ENCODE results near the gene PROSER2. TPM values are rescaled to one million over a fixed set of nuclear protein-coding genes. Genes with fewer than 3 reads are reported as not detected.
A peak's percentile ranks its signal among the peaks of the same experiment; 100 is the strongest.

The PROSER2 gene
- total and polyA plus RNA-seq, 9 of the 15 experiments (the other 6 are each of a cell fraction or from before 2014, with no cell fraction given): 0.62 to 14.8 (median 2.9) TPM

DNA sequence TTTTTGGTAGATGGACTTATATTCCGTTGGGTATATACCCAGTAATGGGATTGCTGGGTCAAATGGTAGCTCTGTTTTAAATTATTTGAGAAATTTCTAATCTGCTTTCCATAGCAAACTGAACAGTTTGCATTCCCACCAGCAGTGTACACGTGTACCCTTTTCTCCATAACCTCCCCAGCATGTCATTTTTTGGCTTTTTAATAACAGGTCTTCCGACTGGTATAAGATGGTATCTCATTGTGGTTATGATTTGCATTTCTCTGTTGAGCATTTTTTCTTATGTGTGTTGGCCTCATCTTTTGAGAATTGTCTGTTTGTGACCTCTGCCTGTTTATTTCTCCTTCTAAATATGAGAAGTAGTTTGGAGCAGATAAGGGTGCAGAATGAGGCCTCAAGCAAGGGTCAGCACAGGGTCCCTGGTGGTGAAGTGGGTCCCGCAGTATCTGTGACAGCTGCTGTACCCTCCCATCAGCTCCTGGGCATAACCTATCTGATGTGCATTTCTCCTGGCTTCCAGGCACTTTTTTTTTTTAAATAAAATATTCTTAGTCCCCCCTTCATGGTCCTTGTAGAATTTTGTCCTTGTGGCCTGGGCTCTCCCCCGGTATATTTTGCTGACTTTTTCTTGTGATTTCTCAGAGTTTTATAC, 73.5 kb downstream of the PROSER2 start (continued):
- no peak for TF ChIP-seq HEY1 (CRISPR knock-in tag; IDR thresholded peaks at IDR 0.05; ENCODE audit: borderline replicate concordance)
- TF ChIP-seq SUPT5H (IDR thresholded peaks at IDR 0.05): 0 out of 2 replicates have a peak, but pooled peaks have one; percentile 23
- no peak for TF ChIP-seq MYBL2 (IDR thresholded peaks at IDR 0.05; ENCODE audit: low read depth)
- TF ChIP-seq MYBL2 (CRISPR knock-in tag; IDR thresholded peaks at IDR 0.05; ENCODE audit: borderline replicate concordance): no peak
- 0 out of 2 replicates have a peak, but pooled peaks have one; percentile 11 for TF ChIP-seq NR2C1 (IDR thresholded peaks at IDR 0.05)
- TF ChIP-seq NR2C1 (tag; IDR thresholded peaks at IDR 0.05): no peak
- no peak for TF ChIP-seq KAT8 (IDR thresholded peaks at IDR 0.05; ENCODE audit: low read depth)
- no peak for TF ChIP-seq KHSRP (IDR thresholded peaks at IDR 0.05)
- TF ChIP-seq, protein P1, sequence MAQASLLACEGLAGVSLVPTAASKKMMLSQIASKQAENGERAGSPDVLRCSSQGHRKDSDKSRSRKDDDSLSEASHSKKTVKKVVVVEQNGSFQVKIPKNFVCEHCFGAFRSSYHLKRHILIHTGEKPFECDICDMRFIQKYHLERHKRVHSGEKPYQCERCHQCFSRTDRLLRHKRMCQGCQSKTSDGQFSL (CRISPR knock-in tag; IDR thresholded peaks at IDR 0.05): no peak
- TF ChIP-seq, protein P1 (tag; IDR thresholded peaks at IDR 0.05): no peak
- TF ChIP-seq ZNF212 (CRISPR knock-in tag; IDR thresholded peaks at IDR 0.05): no peak
- no peak for TF ChIP-seq TBP (optimal IDR thresholded peaks at IDR 0.05; ENCODE audit: low read depth, low read length)
- no peak for TF ChIP-seq CXXC5 (CRISPR knock-in tag; IDR thresholded peaks at IDR 0.05)
- peak; percentile 25; the same call in 1 of the 2 replicates for TF ChIP-seq TCF3 (CRISPR knock-in tag; IDR thresholded peaks at IDR 0.05)
- TF ChIP-seq, protein P2, sequence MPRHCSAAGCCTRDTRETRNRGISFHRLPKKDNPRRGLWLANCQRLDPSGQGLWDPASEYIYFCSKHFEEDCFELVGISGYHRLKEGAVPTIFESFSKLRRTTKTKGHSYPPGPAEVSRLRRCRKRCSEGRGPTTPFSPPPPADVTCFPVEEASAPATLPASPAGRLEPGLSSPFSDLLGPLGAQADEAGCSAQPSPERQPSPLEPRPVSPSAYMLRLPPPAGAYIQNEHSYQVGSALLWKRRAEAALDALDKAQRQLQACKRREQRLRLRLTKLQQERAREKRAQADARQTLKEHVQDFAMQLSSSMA (CRISPR knock-in tag; IDR thresholded peaks at IDR 0.05): no peak
- no peak for TF ChIP-seq EZH2 (IDR thresholded peaks at IDR 0.05; ENCODE audit: borderline replicate concordance, low read depth, low read length)
- TF ChIP-seq, protein P3, sequence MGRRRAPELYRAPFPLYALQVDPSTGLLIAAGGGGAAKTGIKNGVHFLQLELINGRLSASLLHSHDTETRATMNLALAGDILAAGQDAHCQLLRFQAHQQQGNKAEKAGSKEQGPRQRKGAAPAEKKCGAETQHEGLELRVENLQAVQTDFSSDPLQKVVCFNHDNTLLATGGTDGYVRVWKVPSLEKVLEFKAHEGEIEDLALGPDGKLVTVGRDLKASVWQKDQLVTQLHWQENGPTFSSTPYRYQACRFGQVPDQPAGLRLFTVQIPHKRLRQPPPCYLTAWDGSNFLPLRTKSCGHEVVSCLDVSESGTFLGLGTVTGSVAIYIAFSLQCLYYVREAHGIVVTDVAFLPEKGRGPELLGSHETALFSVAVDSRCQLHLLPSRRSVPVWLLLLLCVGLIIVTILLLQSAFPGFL (CRISPR knock-in tag; IDR thresholded peaks at IDR 0.05): no peak
- TF ChIP-seq, protein P4, sequence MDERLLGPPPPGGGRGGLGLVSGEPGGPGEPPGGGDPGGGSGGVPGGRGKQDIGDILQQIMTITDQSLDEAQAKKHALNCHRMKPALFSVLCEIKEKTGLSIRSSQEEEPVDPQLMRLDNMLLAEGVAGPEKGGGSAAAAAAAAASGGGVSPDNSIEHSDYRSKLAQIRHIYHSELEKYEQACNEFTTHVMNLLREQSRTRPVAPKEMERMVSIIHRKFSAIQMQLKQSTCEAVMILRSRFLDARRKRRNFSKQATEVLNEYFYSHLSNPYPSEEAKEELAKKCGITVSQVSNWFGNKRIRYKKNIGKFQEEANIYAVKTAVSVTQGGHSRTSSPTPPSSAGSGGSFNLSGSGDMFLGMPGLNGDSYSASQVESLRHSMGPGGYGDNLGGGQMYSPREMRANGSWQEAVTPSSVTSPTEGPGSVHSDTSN (CRISPR knock-in tag; IDR thresholded peaks at IDR 0.05; ENCODE audit: low read depth): no peak
- TF ChIP-seq, protein P4 (tag; conservative IDR thresholded peaks at IDR 0.05; ENCODE audit: low read depth): no peak
- no peak for TF ChIP-seq SMAD2 (IDR thresholded peaks at IDR 0.05; ENCODE audit: low read depth, low read length)
- TF ChIP-seq POLR2G (IDR thresholded peaks at IDR 0.05; ENCODE audit: low read depth, low read length): no peak
- no peak for TF ChIP-seq FOXK1 (CRISPR knock-in tag; IDR thresholded peaks at IDR 0.05; ENCODE audit: borderline replicate concordance)
- TF ChIP-seq, protein P5, sequence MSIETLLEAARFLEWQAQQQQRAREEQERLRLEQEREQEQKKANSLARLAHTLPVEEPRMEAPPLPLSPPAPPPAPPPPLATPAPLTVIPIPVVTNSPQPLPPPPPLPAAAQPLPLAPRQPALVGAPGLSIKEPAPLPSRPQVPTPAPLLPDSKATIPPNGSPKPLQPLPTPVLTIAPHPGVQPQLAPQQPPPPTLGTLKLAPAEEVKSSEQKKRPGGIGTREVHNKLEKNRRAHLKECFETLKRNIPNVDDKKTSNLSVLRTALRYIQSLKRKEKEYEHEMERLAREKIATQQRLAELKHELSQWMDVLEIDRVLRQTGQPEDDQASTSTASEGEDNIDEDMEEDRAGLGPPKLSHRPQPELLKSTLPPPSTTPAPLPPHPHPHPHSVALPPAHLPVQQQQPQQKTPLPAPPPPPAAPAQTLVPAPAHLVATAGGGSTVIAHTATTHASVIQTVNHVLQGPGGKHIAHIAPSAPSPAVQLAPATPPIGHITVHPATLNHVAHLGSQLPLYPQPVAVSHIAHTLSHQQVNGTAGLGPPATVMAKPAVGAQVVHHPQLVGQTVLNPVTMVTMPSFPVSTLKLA (conservative IDR thresholded peaks at IDR 0.05): peak in 1 of 2 experiments; percentile 40; a peak in 1 of 4 replicates
